Stimulated activated CD4-positive, alpha-beta T cell treated with anti-CD3 and anti-CD28 coated beads, Interleukin-4, amount 100 ng/mL, for 1 hour (primary cell): Measurements from ENCODE around the gene IGSF23.
"Not testable (repeated sequence)": the region's sequence is repeated elsewhere in the genome, so short reads cannot be mapped to it uniquely, and the experiment has no call there.

Experiments
- DNase-seq: peaks from one replicate; pipeline ENCODE4 v3.0.0-alpha.2; 2020

Gene IGSF23

GRCh38 chr19:44615863-44616247 is 2.5 kb downstream of the IGSF23 start:
- DNase-seq, result no peak

GRCh38 chr19:44617110-44617880 is 3.9 kb downstream of the IGSF23 start:
- DNase-seq, result no peak

GRCh38 chr19:44618640-44619357 is 5.4 kb downstream of the IGSF23 start:
- DNase-seq, result no peak

GRCh38 chr19:44620667-44621066 is 7.3 kb downstream of the IGSF23 start:
- no peak for DNase-seq

GRCh38 chr19:44621367-44621766 is 8.0 kb downstream of the IGSF23 start:
- DNase-seq, result no peak

GRCh38 chr19:44623080-44623479 is 9.7 kb downstream of the IGSF23 start:
- no peak for DNase-seq

GRCh38 chr19:44623626-44624025 is 10.3 kb downstream of the IGSF23 start:
- DNase-seq, result no peak

- DNase-seq, result no peak
These were observed 11.5 kb downstream of the IGSF23 start for GRCh38 chr19:44624840-44625354.

GRCh38 chr19:44625637-44626036 is 12.3 kb downstream of the IGSF23 start:
- not testable (repeated sequence) for DNase-seq

- DNase-seq, result no peak
These were observed 12.8 kb downstream of the IGSF23 start for GRCh38 chr19:44626048-44626624.

- DNase-seq, result no peak
These were observed 14.3 kb downstream of the IGSF23 start for GRCh38 chr19:44627631-44628030.

- DNase-seq, result no peak
These were observed 15.4 kb downstream of the IGSF23 start for GRCh38 chr19:44628793-44629192.

- not testable (repeated sequence) for DNase-seq
These were observed 18.2 kb downstream of the IGSF23 start for GRCh38 chr19:44631611-44632010.

GRCh38 chr19:44634058-44634457 is 20.7 kb downstream of the IGSF23 start:
- DNase-seq, result not testable (repeated sequence)

GRCh38 chr19:44634785-44635184 is 21.4 kb downstream of the IGSF23 start:
- no peak for DNase-seq

- DNase-seq, result no peak
These were observed 22.4 kb downstream of the IGSF23 start for GRCh38 chr19:44635581-44636438.

- DNase-seq, result no peak
These were observed 23.4 kb downstream of the IGSF23 start for GRCh38 chr19:44636439-44637389.

GRCh38 chr19:44637390-44637764 is 24.0 kb downstream of the IGSF23 start:
- DNase-seq, result no peak

GRCh38 chr19:44640518-44640917 is 27.2 kb downstream of the IGSF23 start:
- DNase-seq, result no peak

GRCh38 chr19:44641501-44642265 is 28.3 kb downstream of the IGSF23 start:
- DNase-seq, result no peak

GRCh38 chr19:44642377-44642776 is 29.0 kb downstream of the IGSF23 start:
- no peak for DNase-seq
